ENCODE results near the gene WDR44.
"Not testable (repeated sequence)": the region's sequence is repeated elsewhere in the genome, so short reads cannot be mapped to it uniquely, and the experiment has no call there.

Gene WDR44

GRCh38 chrX:118345464-118346257 lies at the start of gene WDR44:
Gene WDR44, plus strand, starts transcription at chrX:118346106. Its CDS starts 398 bp downstream, at chrX:118346504.
- peak; percentile 78 to 82 for DNase-seq (ENCODE audit: low read depth in 1 of 2, low spot score in 1 of 2)

- not testable (repeated sequence) for DNase-seq (ENCODE audit: low read depth in 1 of 2, low spot score in 1 of 2)
Measured at GRCh38 chrX:118305827-118306226, 40.1 kb upstream of the WDR44 start.

- no peak for DNase-seq (ENCODE audit: low read depth in 1 of 2, low spot score in 1 of 2)
Measured at GRCh38 chrX:118315529-118315928, 30.4 kb upstream of the WDR44 start.

GRCh38 chrX:118324588-118324987 lies 21.3 kb upstream of the WDR44 start:
- DNase-seq (ENCODE audit: low read depth in 1 of 2, low spot score in 1 of 2) = no peak

GRCh38 chrX:118325453-118325852 lies 20.5 kb upstream of the WDR44 start:
- DNase-seq (ENCODE audit: low read depth in 1 of 2, low spot score in 1 of 2) = no peak

GRCh38 chrX:118329175-118329574 lies 16.7 kb upstream of the WDR44 start:
- no peak for DNase-seq (ENCODE audit: low read depth in 1 of 2, low spot score in 1 of 2)

- DNase-seq (ENCODE audit: low read depth in 1 of 2, low spot score in 1 of 2) = no peak
Measured at GRCh38 chrX:118337687-118338086, 8.2 kb upstream of the WDR44 start.

GRCh38 chrX:118338930-118339329 lies 7.0 kb upstream of the WDR44 start:
- DNase-seq (ENCODE audit: low read depth in 1 of 2, low spot score in 1 of 2) = no peak

GRCh38 chrX:118345045-118345463 lies 852 bp upstream of the WDR44 start:
- DNase-seq (ENCODE audit: low read depth in 1 of 2, low spot score in 1 of 2) = no peak

GRCh38 chrX:118346258-118347094 lies 570 bp downstream of the WDR44 start:
- DNase-seq (ENCODE audit: low read depth in 1 of 2, low spot score in 1 of 2) = peak; percentile 7 to 27

GRCh38 chrX:118347131-118347530 lies 1.2 kb downstream of the WDR44 start:
- no peak for DNase-seq (ENCODE audit: low read depth in 1 of 2, low spot score in 1 of 2)

- DNase-seq (ENCODE audit: low read depth in 1 of 2, low spot score in 1 of 2) = no peak
Measured at GRCh38 chrX:118347736-118348135, 1.8 kb downstream of the WDR44 start.

GRCh38 chrX:118348186-118348810 lies 2.4 kb downstream of the WDR44 start:
- DNase-seq (ENCODE audit: low read depth in 1 of 2, low spot score in 1 of 2) = no peak

GRCh38 chrX:118349188-118349587 lies 3.3 kb downstream of the WDR44 start:
- DNase-seq (ENCODE audit: low read depth in 1 of 2, low spot score in 1 of 2) = no peak

- no peak for DNase-seq (ENCODE audit: low read depth in 1 of 2, low spot score in 1 of 2)
Measured at GRCh38 chrX:118350221-118350620, 4.3 kb downstream of the WDR44 start.

GRCh38 chrX:118350706-118351105 lies 4.8 kb downstream of the WDR44 start:
- DNase-seq (ENCODE audit: low read depth in 1 of 2, low spot score in 1 of 2) = no peak

- DNase-seq (ENCODE audit: low read depth in 1 of 2, low spot score in 1 of 2) = no peak
Measured at GRCh38 chrX:118352566-118352965, 6.7 kb downstream of the WDR44 start.

GRCh38 chrX:118353081-118353850 lies 7.4 kb downstream of the WDR44 start:
- DNase-seq (ENCODE audit: low read depth in 1 of 2, low spot score in 1 of 2) = no peak

- DNase-seq (ENCODE audit: low read depth in 1 of 2, low spot score in 1 of 2) = no peak
Measured at GRCh38 chrX:118355225-118355920, 9.5 kb downstream of the WDR44 start.

GRCh38 chrX:118356154-118356701 lies 10.3 kb downstream of the WDR44 start:
- DNase-seq (ENCODE audit: low read depth in 1 of 2, low spot score in 1 of 2) = no peak

All from activated T-helper 1 cell treated with anti-CD3 and anti-CD28 coated beads, Interleukin-2, amount 50 U/mL, for 16 hours (primary cell).